HG03103 (cell line): Measurements from ENCODE around the gene TMEM179B.
A peak's percentile ranks its signal among the peaks of the same experiment; 100 is the strongest.
"Not testable (repeated sequence)": the region's sequence is repeated elsewhere in the genome, so short reads cannot be mapped to it uniquely, and the experiment has no call there.

Experiments
- ATAC-seq: cut with Tn5 transposase; IDR thresholded peaks from one replicate; pipeline ENCODE4 v1.9.1; 2021; ENCODE audit warnings: low read depth; ENCODE audit not compliant: unreplicated experiment

TMEM179B gene

GRCh38 chr11:62788991-62789390 is 1.8 kb downstream of the TMEM179B start:
- ATAC-seq: no peak

- no peak for ATAC-seq
Observed at GRCh38 chr11:62789576-62789975, 2.4 kb downstream of the TMEM179B start.

DNA sequence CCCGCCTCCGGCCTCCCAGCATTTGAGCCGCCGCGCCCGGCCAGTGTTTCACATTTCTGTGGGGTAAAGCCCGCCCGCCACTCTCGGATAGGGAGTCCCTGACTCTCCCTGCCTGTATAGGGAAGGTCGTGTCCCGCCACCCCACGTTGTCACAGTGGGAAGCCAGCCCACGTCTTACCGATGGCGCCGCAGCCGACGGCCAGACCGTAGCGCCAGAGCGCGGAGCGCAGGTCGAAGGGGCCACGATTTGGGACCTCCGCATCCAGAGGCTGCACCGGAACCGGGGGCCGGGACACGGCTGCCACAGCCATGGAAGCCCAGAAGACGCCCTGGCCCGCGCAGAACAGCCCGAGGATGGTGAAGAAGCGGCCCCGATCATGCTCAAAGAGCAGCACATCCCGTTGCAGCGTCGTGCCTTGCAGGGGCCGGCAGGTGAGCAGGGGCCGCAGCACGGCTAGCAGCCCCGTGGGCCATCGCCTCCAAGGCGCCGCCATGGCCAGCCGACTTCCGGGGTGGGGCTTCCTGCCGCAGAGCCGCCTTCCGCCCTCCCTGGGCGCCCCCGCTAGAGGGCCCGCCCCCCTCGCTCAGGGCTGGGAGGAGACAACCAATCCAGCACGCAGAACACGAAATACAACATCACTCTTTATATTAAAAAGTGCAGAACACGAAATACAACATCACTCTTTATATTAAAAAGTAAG is 4.4 kb downstream of the TMEM179B start, which contains the start of gene TMEM223:
Gene TMEM223, minus strand, starts transcription at position 506 of the 701 bp plus-strand sequence. Its CDS starts 12 bp downstream, at position 494.
- peak; percentile 43 for ATAC-seq

- ATAC-seq: no peak
Observed at GRCh38 chr11:62792202-62792575, 5.0 kb downstream of the TMEM179B start.

DNA sequence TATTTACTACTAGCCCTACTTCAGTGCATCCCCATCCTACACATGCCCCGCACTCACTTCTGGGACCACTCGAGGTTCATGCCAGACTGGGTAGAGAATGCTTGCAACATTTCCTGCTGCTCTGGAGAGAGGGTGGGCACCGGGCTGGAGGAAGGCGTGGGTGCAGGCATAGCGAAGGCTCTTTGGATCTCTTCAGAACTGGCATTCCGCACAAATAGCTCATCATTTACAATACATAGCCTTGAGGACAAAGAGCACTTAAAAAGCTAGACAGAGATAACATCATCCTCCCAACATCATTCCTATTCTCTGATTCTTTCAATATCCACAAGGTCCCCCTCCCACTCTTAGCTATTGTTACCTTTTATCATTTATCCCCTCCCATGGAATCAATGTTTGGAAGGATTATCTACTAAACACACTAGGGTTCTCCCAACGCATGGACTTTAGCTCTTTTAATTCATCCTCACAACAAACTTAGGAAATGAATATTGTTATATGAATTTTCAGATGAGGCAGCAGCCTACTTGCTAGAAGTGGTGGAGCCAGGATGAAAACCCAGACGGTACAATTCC is 7.1 kb downstream of the TMEM179B start:
- no peak for ATAC-seq

DNA sequence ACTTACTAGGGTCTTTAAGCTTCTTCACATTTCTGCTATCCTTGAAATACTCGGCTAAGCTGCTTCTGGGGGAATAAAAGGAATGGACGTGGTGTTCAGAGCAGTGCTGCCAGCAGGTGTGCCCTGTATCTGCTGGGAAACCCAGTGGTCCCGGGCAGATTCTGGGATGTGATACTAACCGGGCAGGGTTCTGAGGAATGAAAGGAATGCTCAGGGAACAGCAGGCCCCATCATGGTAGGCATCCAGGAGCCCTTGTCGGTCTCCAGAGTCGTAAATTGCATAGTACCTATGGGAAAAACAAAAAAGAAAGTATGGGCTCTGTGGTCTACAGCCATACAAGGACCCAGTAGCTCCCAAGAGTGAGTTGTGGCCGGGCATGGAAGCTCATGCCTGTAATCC is 9.1 kb downstream of the TMEM179B start:
- ATAC-seq: no peak

DNA sequence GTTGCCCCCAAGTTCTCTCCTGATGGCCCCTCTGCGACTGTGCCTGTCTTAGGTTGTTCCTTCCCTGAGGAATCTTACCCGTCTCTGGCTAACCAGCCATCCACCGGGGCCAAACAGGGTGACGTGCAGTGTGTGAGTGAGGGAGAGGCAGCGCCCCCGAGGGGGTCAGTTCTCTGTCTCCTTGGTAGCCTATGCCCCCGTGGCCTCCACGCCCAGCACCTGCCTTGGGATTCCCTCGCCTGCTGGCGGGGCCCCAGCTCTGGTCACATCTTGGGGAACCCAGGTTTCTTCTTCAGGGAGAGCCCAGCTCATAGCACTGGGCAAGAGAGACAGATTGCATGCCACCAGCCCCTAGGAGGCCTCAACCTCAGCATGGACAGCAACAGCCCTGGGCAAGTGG is 12.3 kb downstream of the TMEM179B start:
- no peak for ATAC-seq

- no peak for ATAC-seq
Observed at GRCh38 chr11:62801071-62801470, 13.9 kb downstream of the TMEM179B start.

DNA sequence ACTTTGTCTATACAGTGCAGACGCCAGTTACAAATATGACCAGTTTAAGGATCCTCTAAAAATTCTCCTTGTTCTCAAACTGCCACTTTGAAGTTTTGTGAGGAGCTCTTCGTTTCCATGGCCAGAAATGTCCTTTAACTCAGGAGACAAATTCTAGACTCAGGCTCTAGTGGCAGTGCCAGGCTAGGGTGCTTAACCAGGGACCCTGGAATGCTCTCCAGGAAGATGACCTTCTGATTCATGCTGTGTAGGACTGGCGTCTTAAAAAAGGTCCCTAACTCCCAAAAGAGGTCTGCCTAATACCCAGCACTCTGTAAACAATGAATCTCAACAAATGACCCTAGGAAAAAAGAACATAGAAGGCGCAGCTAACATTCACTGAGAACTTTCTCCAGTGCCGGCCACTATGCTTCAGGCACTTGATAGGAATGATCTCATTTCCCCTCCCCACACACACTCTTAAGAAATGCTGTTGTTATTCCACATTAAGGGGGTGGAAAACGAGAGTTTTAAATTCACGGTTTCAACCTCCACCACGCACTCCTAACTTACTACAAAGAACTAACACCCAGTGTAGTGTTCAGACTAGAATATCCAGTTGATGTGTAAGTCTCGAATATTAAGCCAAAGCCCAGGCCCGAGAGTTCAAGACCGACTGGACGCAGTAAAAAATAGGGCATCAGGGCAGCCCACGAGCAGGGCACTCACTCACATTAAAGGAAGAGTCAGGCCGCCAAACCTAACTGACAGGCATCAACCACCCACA is 17.3 kb downstream of the TMEM179B start:
- no peak for ATAC-seq

DNA sequence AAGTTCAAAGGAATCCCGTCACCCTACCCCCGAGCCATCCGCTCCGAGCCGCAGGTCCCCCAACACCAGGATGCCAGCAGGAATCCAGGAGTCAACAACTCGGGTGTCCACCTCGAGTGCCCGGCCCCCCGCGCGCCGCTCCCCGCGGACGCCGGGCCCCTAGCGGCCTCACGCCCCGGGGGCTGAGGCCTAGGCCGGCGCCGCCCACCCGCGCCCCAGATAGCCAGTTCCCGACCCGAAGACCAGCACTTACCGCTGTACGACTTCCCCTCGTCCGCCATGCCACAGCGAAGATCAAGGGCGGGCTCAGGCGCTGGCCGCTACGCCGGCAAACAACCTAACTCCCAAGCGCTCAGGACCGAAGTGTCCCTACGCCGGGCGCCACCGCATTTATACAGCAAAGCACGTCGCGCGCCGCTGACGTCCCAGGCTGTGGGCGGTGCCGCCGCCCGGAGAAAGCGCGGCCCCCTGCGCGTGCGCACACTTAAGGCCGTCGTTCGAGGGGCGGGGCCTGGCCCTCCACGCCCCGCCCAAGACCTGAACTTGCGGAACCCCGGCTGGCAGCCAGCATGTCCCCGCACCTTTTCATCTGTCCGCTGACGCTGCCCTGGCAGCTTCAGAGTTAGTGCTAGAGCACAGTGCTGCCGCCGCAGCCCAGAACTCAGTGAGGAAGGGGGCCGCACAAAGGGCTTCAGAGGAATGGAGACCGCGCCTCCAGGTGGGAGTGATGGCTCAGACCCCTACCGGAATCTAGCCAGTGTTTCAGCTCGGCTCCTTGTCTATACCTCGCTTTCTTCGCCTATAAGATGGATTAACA is 18.1 kb downstream of the TMEM179B start, which contains the start of gene NXF1:
Gene NXF1, minus strand, starts transcription at position 365 of the 817 bp plus-strand sequence. Its CDS starts 84 bp downstream, at position 281.
- ATAC-seq: peak; percentile 78

- ATAC-seq: no peak
Observed at GRCh38 chr11:62805961-62806441, 18.8 kb downstream of the TMEM179B start.

DNA sequence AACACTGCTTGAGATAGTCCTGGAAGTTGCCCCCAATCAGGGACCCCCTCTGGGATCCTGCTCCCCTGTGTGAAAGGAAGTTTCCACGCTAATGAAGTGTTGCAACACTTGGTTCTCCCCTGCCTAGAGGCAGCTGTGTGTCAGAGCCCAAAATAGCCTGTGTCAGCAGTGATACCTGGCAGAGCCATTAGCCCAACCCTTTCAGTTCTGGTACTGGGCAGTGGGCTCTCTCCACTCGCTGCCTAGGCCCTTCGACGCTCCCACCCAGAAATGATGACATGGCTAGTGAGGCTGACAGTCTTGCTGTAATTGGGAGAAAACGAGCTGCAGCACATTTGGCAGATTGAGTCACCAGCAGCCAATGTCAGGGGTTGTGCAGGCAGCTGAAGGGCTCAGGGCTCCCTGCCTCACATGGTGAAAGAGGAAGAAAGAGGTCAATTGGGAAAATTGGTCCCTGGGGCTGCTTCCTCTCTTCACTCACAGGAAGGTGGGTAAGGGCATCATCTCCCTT is 19.5 kb downstream of the TMEM179B start:
- ATAC-seq: no peak

- no peak for ATAC-seq
Observed at GRCh38 chr11:62810748-62811147, 23.5 kb downstream of the TMEM179B start.

- no peak for ATAC-seq
Observed at GRCh38 chr11:62811659-62812058, 24.5 kb downstream of the TMEM179B start.

DNA sequence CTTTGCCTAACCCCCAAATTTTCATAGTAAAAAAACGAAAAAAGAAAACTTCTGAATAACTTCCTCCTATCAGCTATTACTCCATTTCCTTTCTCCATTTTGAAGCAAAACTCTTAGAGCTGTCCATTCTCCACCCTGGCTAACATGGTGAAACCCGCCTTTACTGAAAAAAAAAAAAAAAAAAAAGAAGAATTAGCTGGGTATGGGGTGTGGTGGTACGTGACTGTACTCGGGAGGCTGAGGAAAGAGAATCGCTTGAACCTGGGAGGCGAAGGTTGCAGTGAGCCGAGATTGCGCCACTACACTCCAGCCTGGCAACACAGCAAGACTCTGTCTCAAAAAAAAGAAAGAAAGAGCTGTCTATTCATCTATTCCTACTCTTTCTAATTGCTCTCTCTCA is 29.4 kb downstream of the TMEM179B start:
- ATAC-seq: no peak

DNA sequence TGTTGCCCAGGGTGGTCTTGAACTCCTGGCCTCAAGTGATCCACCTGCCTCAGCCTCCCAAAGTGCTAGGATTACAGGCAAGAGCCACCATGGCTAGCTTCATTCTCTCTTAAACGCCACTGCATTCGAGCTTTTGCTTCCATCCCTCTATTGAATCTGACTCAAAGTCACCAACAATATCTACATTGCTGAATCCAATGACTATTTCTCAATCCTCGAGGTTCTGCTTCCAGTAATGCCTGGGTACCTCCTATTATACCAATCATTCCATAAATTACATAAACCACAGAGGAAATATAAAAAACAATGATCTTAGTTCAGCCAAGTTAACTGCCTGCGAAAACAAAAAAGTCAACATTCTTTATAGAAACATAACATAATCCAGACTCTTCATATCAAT is 29.9 kb downstream of the TMEM179B start:
- no peak for ATAC-seq

DNA sequence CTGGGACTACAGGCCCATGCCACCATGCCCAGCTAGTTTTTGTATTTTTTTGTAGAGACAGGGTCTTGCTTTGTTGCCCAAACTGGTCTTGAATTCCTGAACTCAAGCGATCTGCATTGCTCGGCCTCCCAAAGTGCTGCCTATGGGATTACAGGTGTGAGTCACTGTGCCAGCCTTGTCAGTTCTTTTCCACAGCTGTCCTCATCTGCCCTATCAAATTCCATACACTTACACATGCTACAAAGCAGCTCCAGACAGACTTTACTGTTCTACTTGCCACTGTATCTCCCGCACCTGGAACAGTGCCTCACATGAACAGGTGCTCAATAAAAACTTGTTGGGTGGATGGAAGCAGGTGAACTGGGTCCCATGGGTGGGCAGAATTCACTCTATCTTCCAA is 36.5 kb downstream of the TMEM179B start:
- ATAC-seq: no peak

DNA sequence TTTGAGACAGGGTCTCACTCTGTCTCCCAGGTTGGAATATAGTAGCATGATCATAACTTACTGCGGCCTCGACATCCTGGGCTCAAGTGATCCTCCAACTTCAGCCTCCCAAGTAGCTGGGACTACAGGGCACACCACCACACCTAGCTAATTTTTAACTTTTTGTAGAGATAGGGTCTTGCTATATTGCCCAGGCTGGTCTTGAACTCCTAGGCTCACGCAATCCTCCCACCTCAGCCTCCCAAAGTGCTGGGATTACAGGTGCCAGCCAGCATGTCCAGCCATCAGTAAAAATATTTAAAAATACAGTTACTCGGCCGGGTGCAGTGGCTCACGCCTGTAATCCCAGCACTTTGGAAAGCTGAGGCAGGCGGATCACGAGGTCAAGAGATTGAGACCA is 40.9 kb downstream of the TMEM179B start:
- ATAC-seq: not testable (repeated sequence)

GRCh38 chr11:62830904-62831519 is 43.8 kb downstream of the TMEM179B start:
- no peak for ATAC-seq
